ENCODE results near the gene CUL3. TPM values are rescaled to one million over a fixed set of nuclear protein-coding genes. Genes with fewer than 3 reads are reported as not detected.
A peak's percentile ranks its signal among the peaks of the same experiment; 100 is the strongest.

The CUL3 gene
- 100 to 1,000 TPM in 1 of 6 donors, 10 to 100 TPM in 5; 24.6 to 117 (median 58.0) TPM for total RNA-seq

GRCh38 chr2:224585211-224586088 lies at the start of gene CUL3:
CUL3 (minus strand) TSS chr2:224585363; CDS start chr2:224585009, 354 bp downstream.
- 1 to 2% methylated on average over 21 to 26 of the region's 68 CpGs for WGBS, 2 donors
- ATAC-seq (ENCODE audit: low FRiP score in 2 of 2): peak; percentile 99 to 100
- Histone ChIP-seq H3K27ac (peak within 1 kb of the TSS; percentile 94 to 99 (median 96)), H3K4me1 (peaks cover 32 to 47% (median 33%) of the 10 kb centered on the region in 4 donors), H3K9me3 (no peaks in the 10 kb centered on the region), H3K27me3 (no peaks in the 10 kb centered on the region), H3K4me3 (peak within 1 kb of the TSS; percentile 76 to 88 (median 87)), H3K36me3 (no peaks in the 10 kb centered on the region)
- TF ChIP-seq CTCF (IDR thresholded peaks at IDR 0.05): no peak
- no peak for TF ChIP-seq EP300 (IDR thresholded peaks at IDR 0.05)
- TF ChIP-seq POLR2A (IDR thresholded peaks at IDR 0.05): peak; percentile 37 to 88 (median 74)
- peak; percentile 96 to 98 for TF ChIP-seq POLR2AphosphoS5 (IDR thresholded peaks at IDR 0.05)
- peak; percentile 98 to 100 for DNase-seq

- H3K4me1 ChIP-seq: no peaks in the 10 kb centered on the region
- ATAC-seq (ENCODE audit: low FRiP score in 2 of 2) (no peak), DNase-seq (no peak)
- no peaks in the 10 kb centered on the region for H3K27me3 ChIP-seq
- no peak overlapping the region for H3K4me3 ChIP-seq
- TF ChIP-seq EP300 (IDR thresholded peaks at IDR 0.05) (no peak), POLR2A (IDR thresholded peaks at IDR 0.05) (no peak), POLR2AphosphoS5 (IDR thresholded peaks at IDR 0.05) (no peak), CTCF (IDR thresholded peaks at IDR 0.05) (no peak)
- WGBS, 2 donors: 81 to 83% methylated on average over 6 of the region's 6 CpGs
- no peaks in the 10 kb centered on the region for H3K9me3 ChIP-seq
- H3K36me3 ChIP-seq: no peaks in the 10 kb centered on the region
- no peak overlapping the region for H3K27ac ChIP-seq
Measured at GRCh38 chr2:224630659-224631550, 45.7 kb upstream of the CUL3 start.

GRCh38 chr2:224628416-224628815 lies 43.3 kb upstream of the CUL3 start:
- ATAC-seq (ENCODE audit: low FRiP score in 2 of 2): no peak
- WGBS, 2 donors: 94 to 98% methylated on average over 3 of the region's 3 CpGs

GRCh38 chr2:224626735-224627134 lies 41.6 kb upstream of the CUL3 start:
- ATAC-seq (ENCODE audit: low FRiP score in 2 of 2): no peak
- no peaks in the 10 kb centered on the region for H3K27me3 ChIP-seq
- H3K27ac ChIP-seq: no peak overlapping the region
- no peak for DNase-seq
- no peaks in the 10 kb centered on the region for H3K9me3 ChIP-seq
- H3K4me1 ChIP-seq: no peaks in the 10 kb centered on the region
- no peak overlapping the region for H3K4me3 ChIP-seq
- TF ChIP-seq POLR2AphosphoS5 (IDR thresholded peaks at IDR 0.05): no peak
- TF ChIP-seq CTCF (IDR thresholded peaks at IDR 0.05): no peak
- no peak for TF ChIP-seq POLR2A (IDR thresholded peaks at IDR 0.05)
- TF ChIP-seq EP300 (IDR thresholded peaks at IDR 0.05): no peak
- H3K36me3 ChIP-seq: no peaks in the 10 kb centered on the region
- WGBS, 2 donors: 64 to 77% methylated on average over 4 of the region's 4 CpGs

More at GRCh38 chr2:224628416-224628815, 43.3 kb upstream of the CUL3 start:
- Histone ChIP-seq H3K9me3 (no peaks in the 10 kb centered on the region), H3K36me3 (no peaks in the 10 kb centered on the region), H3K27ac (no peak overlapping the region), H3K4me3 (no peak overlapping the region), H3K4me1 (no peaks in the 10 kb centered on the region), H3K27me3 (no peaks in the 10 kb centered on the region)
- no peak for TF ChIP-seq CTCF (IDR thresholded peaks at IDR 0.05)
- TF ChIP-seq EP300 (IDR thresholded peaks at IDR 0.05): no peak
- TF ChIP-seq POLR2AphosphoS5 (IDR thresholded peaks at IDR 0.05): no peak
- TF ChIP-seq POLR2A (IDR thresholded peaks at IDR 0.05): no peak
- DNase-seq: no peak
